ENCODE results near the gene FOXF2.

DNA sequence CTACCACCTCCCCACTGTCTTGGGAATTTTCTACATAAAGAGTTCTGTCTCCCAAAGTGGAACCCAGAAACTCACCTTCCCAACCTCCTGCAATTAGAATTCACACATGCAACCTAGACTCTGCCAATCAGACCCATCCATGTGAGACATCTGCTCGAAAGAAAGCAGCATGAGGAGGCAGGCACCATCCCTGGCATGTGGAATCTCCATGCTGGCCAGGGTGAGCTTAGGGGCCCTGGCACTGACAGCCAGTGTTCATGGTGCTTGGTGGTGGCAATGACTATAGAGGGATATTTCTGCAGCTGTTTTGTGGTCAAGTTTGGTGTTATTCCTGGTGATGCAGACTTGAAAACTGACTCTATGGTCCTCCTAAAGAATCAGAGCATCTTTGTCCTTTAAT lies 17.4 kb upstream of the FOXF2 start:
- no peak for TF ChIP-seq BHLHE40 (IDR thresholded peaks at IDR 0.05; ENCODE audit: borderline replicate concordance)
- no peak for TF ChIP-seq FOXK2 (IDR thresholded peaks at IDR 0.05)
